Measurements from ENCODE around the gene TEX55.

The TEX55 gene

DNA sequence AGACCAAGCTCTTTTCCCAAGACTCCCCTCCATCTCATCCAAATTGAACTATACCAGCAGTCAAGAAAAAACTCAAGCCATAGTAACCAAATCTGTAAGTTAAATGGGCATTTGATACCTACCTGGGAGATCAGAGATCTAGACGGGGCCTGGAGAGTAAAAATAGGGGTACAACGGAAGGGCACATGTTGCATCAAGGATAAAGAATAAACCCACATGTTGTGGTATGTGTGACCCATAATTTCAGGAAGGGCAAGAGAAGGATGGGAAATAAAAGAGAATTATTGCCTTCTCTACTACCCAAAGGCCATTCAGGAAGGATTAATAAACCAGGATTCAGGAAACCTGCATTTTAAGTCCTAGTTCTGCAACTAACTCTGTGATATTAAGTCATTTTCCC lies 1.5 kb downstream of the TEX55 start:
- no peak overlapping the region for H4K91ac ChIP-seq (ENCODE audit: low read length)
- H3K4ac ChIP-seq (ENCODE audit: low read depth in 1 of 2, low read length in 2 of 2) = no peak overlapping the region
- H2BK12ac ChIP-seq (ENCODE audit: low read length in 2 of 2) = no peak overlapping the region
- H3K9ac ChIP-seq (ENCODE audit: low read length) = no peak overlapping the region
- no peaks in the 10 kb centered on the region for H3K79me1 ChIP-seq (replicated peaks; ENCODE audit: low read length, poor library complexity, severe bottlenecking)
- H3K4me2 ChIP-seq (ENCODE audit: low read length, poor library complexity, severe bottlenecking) = no peak overlapping the region
- no peak overlapping the region for H3K18ac ChIP-seq (ENCODE audit: low read depth in 1 of 2, low read length in 2 of 2)
- WGBS = 41% methylated on average over 2 of the region's 2 CpGs
- no peak overlapping the region for H2BK5ac ChIP-seq (ENCODE audit: low read depth, low read length, poor library complexity, severe bottlenecking)
- no peaks in the 10 kb centered on the region for H3K27me3 ChIP-seq (ENCODE audit: control insufficient read depth in 1 of 2, insufficient read depth in 1 of 2, low read length in 2 of 2)
- peaks cover 3% of the 10 kb centered on the region for H3K4me1 ChIP-seq (ENCODE audit: control insufficient read depth, insufficient read depth, low read depth, low read length)
- no peak overlapping the region for H3K4me3 ChIP-seq (ENCODE audit: insufficient read depth in 1 of 2, low read depth in 1 of 2, low read length in 2 of 2)
- H3K27ac ChIP-seq (ENCODE audit: low read length, poor library complexity, severe bottlenecking) = no peak overlapping the region
- no peak for DNase-seq
- no peak overlapping the region for H2BK15ac ChIP-seq (ENCODE audit: low read depth, poor library complexity, severe bottlenecking)
- no peak overlapping the region for H2AK5ac ChIP-seq (ENCODE audit: low read length, severe bottlenecking)
- H3K36me3 ChIP-seq (ENCODE audit: control insufficient read depth in 1 of 2, insufficient read depth in 2 of 2, low read depth in 1 of 2, low read length in 2 of 2) = no peaks in the 10 kb centered on the region
- H3K9me3 ChIP-seq (ENCODE audit: control insufficient read depth, low read length) = no peaks in the 10 kb centered on the region
- no peak overlapping the region for H4K8ac ChIP-seq (ENCODE audit: low read length)
- no peak overlapping the region for H3K14ac ChIP-seq (ENCODE audit: low read length in 2 of 2)
- H3K23ac ChIP-seq (ENCODE audit: low read length in 2 of 2) = no peak overlapping the region
- no peak overlapping the region for H2AFZ ChIP-seq (ENCODE audit: low read depth, low read length)
- no peak overlapping the region for H2BK120ac ChIP-seq (ENCODE audit: low read depth, low read length)

DNA sequence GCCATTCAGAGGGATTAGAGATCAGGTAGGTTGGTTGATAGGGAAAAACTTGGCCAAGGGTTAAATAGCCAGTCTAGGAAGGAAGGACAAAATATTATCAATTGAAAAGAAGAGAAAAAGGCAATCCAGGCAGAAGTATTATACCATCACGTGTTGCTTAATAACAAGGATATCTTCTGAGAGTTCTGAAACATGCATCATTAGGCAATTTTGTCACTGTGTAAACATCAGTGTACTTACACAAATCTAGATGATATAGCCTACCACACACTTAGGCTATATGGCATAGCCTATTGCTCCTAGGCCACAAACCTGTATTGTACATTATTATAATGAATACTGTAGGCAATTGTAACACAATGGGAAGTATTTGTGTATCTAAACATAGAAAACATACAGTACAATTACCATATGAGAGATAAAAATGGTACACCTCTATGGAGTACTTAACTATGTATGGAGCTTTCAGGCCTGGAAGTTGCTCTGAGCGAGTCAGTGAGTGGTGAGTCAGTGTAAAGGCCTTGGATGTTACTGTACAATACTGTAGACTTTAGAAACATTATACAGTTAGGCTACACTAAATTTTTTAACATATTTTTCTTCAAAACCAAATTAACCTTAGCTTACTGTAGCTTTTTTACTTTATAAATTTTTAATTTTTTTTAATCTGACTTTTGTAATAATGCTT lies 2.7 kb downstream of the TEX55 start:
- H2BK15ac ChIP-seq (ENCODE audit: low read depth, poor library complexity, severe bottlenecking) = no peak overlapping the region
- no peak overlapping the region for H2BK12ac ChIP-seq (ENCODE audit: low read length in 2 of 2)
- H3K27me3 ChIP-seq (ENCODE audit: control insufficient read depth in 1 of 2, insufficient read depth in 1 of 2, low read length in 2 of 2) = no peaks in the 10 kb centered on the region
- DNase-seq = peak; percentile 10
- no peak overlapping the region for H2AK5ac ChIP-seq (ENCODE audit: low read length, severe bottlenecking)
- no peak overlapping the region for H3K4me3 ChIP-seq (ENCODE audit: insufficient read depth in 1 of 2, low read depth in 1 of 2, low read length in 2 of 2)
- no peak overlapping the region for H2AFZ ChIP-seq (ENCODE audit: low read depth, low read length)
- no peak overlapping the region for H3K4ac ChIP-seq (ENCODE audit: low read depth in 1 of 2, low read length in 2 of 2)
- H3K4me2 ChIP-seq (ENCODE audit: low read length, poor library complexity, severe bottlenecking) = no peak overlapping the region
- H3K18ac ChIP-seq (ENCODE audit: low read depth in 1 of 2, low read length in 2 of 2) = no peak overlapping the region
- no peak overlapping the region for H3K23ac ChIP-seq (ENCODE audit: low read length in 2 of 2)
- H4K91ac ChIP-seq (ENCODE audit: low read length) = no peak overlapping the region
- no peaks in the 10 kb centered on the region for H3K36me3 ChIP-seq (ENCODE audit: control insufficient read depth in 1 of 2, insufficient read depth in 2 of 2, low read depth in 1 of 2, low read length in 2 of 2)
- no peak overlapping the region for H2BK5ac ChIP-seq (ENCODE audit: low read depth, low read length, poor library complexity, severe bottlenecking)
- H4K8ac ChIP-seq (ENCODE audit: low read length) = no peak overlapping the region
- peaks cover 6% of the 10 kb centered on the region for H3K9me3 ChIP-seq (ENCODE audit: control insufficient read depth, low read length)
- H3K27ac ChIP-seq (ENCODE audit: low read length, poor library complexity, severe bottlenecking) = no peak overlapping the region
- H3K79me1 ChIP-seq (replicated peaks; ENCODE audit: low read length, poor library complexity, severe bottlenecking) = no peaks in the 10 kb centered on the region
- H2BK120ac ChIP-seq (ENCODE audit: low read depth, low read length) = no peak overlapping the region
- H3K9ac ChIP-seq (ENCODE audit: low read length) = no peak overlapping the region
- H3K14ac ChIP-seq (ENCODE audit: low read length in 2 of 2) = no peak overlapping the region
- WGBS = no CpG with 5 or more reads among the region's 2 CpGs
- peaks cover 3% of the 10 kb centered on the region for H3K4me1 ChIP-seq (ENCODE audit: control insufficient read depth, insufficient read depth, low read depth, low read length)

- Histone ChIP-seq H2BK15ac (ENCODE audit: low read depth, poor library complexity, severe bottlenecking) (no peak overlapping the region), H3K9me3 (ENCODE audit: control insufficient read depth, low read length) (peaks cover 6% of the 10 kb centered on the region), H3K14ac (ENCODE audit: low read length in 2 of 2) (no peak overlapping the region), H3K27me3 (ENCODE audit: control insufficient read depth in 1 of 2, insufficient read depth in 1 of 2, low read length in 2 of 2) (no peaks in the 10 kb centered on the region), H3K27ac (ENCODE audit: low read length, poor library complexity, severe bottlenecking) (no peak overlapping the region), H3K18ac (ENCODE audit: low read depth in 1 of 2, low read length in 2 of 2) (no peak overlapping the region), H4K8ac (ENCODE audit: low read length) (no peak overlapping the region), H2BK5ac (ENCODE audit: low read depth, low read length, poor library complexity, severe bottlenecking) (no peak overlapping the region), H2AK5ac (ENCODE audit: low read length, severe bottlenecking) (no peak overlapping the region), H3K4me2 (ENCODE audit: low read length, poor library complexity, severe bottlenecking) (no peak overlapping the region), H3K36me3 (ENCODE audit: control insufficient read depth in 1 of 2, insufficient read depth in 2 of 2, low read depth in 1 of 2, low read length in 2 of 2) (no peaks in the 10 kb centered on the region), H3K79me1 (replicated peaks; ENCODE audit: low read length, poor library complexity, severe bottlenecking) (no peaks in the 10 kb centered on the region), H2BK12ac (ENCODE audit: low read length in 2 of 2) (no peak overlapping the region), H2AFZ (ENCODE audit: low read depth, low read length) (no peak overlapping the region), H3K4ac (ENCODE audit: low read depth in 1 of 2, low read length in 2 of 2) (no peak overlapping the region), H3K9ac (ENCODE audit: low read length) (no peak overlapping the region), H3K23ac (ENCODE audit: low read length in 2 of 2) (no peak overlapping the region), H3K4me3 (ENCODE audit: insufficient read depth in 1 of 2, low read depth in 1 of 2, low read length in 2 of 2) (no peak overlapping the region), H3K4me1 (ENCODE audit: control insufficient read depth, insufficient read depth, low read depth, low read length) (peaks cover 3% of the 10 kb centered on the region), H2BK120ac (ENCODE audit: low read depth, low read length) (no peak overlapping the region), H4K91ac (ENCODE audit: low read length) (no peak overlapping the region)
- 23% methylated on average over 1 of the region's 4 CpGs for WGBS
- peak; percentile 30 for DNase-seq
Observed at GRCh38 chr3:119149484-119149883, 3.5 kb downstream of the TEX55 start.

GRCh38 chr3:119156868-119157267 lies 10.9 kb downstream of the TEX55 start:
- no peak overlapping the region for H2AFZ ChIP-seq (ENCODE audit: low read depth, low read length)
- H3K4me2 ChIP-seq (ENCODE audit: low read length, poor library complexity, severe bottlenecking) = no peak overlapping the region
- no peak overlapping the region for H3K18ac ChIP-seq (ENCODE audit: low read depth in 1 of 2, low read length in 2 of 2)
- H3K9ac ChIP-seq (ENCODE audit: low read length) = no peak overlapping the region
- H3K4me1 ChIP-seq (ENCODE audit: control insufficient read depth, insufficient read depth, low read depth, low read length) = no peaks in the 10 kb centered on the region
- H2BK120ac ChIP-seq (ENCODE audit: low read depth, low read length) = no peak overlapping the region
- no peak overlapping the region for H2BK12ac ChIP-seq (ENCODE audit: low read length in 2 of 2)
- H4K91ac ChIP-seq (ENCODE audit: low read length) = no peak overlapping the region
- H3K27ac ChIP-seq (ENCODE audit: low read length, poor library complexity, severe bottlenecking) = no peak overlapping the region
- no peaks in the 10 kb centered on the region for H3K36me3 ChIP-seq (ENCODE audit: control insufficient read depth in 1 of 2, insufficient read depth in 2 of 2, low read depth in 1 of 2, low read length in 2 of 2)
- H3K23ac ChIP-seq (ENCODE audit: low read length in 2 of 2) = no peak overlapping the region
- no peaks in the 10 kb centered on the region for H3K27me3 ChIP-seq (ENCODE audit: control insufficient read depth in 1 of 2, insufficient read depth in 1 of 2, low read length in 2 of 2)
- no peak overlapping the region for H3K4me3 ChIP-seq (ENCODE audit: insufficient read depth in 1 of 2, low read depth in 1 of 2, low read length in 2 of 2)
- no peaks in the 10 kb centered on the region for H3K79me1 ChIP-seq (replicated peaks; ENCODE audit: low read length, poor library complexity, severe bottlenecking)
- DNase-seq = no peak
- no peak overlapping the region for H4K8ac ChIP-seq (ENCODE audit: low read length)
- no peak overlapping the region for H2BK15ac ChIP-seq (ENCODE audit: low read depth, poor library complexity, severe bottlenecking)
- H2BK5ac ChIP-seq (ENCODE audit: low read depth, low read length, poor library complexity, severe bottlenecking) = no peak overlapping the region
- no peak overlapping the region for H2AK5ac ChIP-seq (ENCODE audit: low read length, severe bottlenecking)
- no peak overlapping the region for H3K4ac ChIP-seq (ENCODE audit: low read depth in 1 of 2, low read length in 2 of 2)
- no peak overlapping the region for H3K14ac ChIP-seq (ENCODE audit: low read length in 2 of 2)
- H3K9me3 ChIP-seq (ENCODE audit: control insufficient read depth, low read length) = peaks cover 9% of the 10 kb centered on the region
